GM12873 (cell line): ENCODE data around the gene SIGLEC10.

ENCODE experiments used
- TF ChIP-seq, protein P1 (sequence below): IDR thresholded peaks from 2 replicates; pipeline ENCODE4 v1.5.1; 2012; ENCODE audit warnings: low read depth, mild to moderate bottlenecking, moderate library complexity, low read length, control low read depth; ENCODE audit not compliant: insufficient read depth; ENCODE audit errors: missing control alignments

SIGLEC10 gene, protein sequence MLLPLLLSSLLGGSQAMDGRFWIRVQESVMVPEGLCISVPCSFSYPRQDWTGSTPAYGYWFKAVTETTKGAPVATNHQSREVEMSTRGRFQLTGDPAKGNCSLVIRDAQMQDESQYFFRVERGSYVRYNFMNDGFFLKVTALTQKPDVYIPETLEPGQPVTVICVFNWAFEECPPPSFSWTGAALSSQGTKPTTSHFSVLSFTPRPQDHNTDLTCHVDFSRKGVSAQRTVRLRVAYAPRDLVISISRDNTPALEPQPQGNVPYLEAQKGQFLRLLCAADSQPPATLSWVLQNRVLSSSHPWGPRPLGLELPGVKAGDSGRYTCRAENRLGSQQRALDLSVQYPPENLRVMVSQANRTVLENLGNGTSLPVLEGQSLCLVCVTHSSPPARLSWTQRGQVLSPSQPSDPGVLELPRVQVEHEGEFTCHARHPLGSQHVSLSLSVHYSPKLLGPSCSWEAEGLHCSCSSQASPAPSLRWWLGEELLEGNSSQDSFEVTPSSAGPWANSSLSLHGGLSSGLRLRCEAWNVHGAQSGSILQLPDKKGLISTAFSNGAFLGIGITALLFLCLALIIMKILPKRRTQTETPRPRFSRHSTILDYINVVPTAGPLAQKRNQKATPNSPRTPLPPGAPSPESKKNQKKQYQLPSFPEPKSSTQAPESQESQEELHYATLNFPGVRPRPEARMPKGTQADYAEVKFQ

DNA sequence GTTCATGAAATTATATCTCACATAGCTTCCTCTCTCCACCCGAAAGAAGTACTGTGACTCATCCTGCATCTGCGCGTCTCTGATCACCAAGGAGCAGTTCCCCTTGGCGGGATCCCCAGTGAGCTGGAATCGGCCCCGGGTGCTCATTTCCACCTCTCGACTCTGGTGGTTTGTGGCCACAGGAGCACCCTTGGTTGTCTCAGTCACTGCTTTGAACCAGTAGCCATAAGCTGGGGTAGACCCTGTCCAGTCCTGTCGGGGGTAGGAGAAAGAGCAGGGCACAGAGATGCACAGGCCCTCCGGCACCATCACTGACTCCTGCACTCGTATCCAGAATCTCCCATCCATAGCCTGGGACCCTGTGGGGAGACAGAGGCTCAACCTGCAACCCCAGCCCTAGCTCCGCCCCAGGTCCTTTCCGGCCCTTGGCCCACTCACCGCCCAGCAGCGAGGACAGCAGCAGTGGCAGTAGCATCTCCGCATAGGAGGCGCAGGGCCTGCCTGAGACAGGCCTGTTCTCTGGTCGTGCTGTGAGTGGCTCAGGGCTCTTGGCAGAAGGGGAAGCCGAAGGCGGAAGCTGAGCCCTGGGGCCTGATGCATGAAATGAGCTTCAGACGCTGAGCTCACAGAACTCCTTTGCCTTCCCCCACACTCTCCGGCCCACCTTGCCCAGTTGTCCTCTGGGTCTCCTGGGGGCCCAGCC, at the start of gene SIGLEC10:
Gene SIGLEC10 (minus strand): TSS at position 536 of the 703 bp plus-strand sequence. CDS start 61 bp downstream, at position 475.
- TF ChIP-seq, protein P1, sequence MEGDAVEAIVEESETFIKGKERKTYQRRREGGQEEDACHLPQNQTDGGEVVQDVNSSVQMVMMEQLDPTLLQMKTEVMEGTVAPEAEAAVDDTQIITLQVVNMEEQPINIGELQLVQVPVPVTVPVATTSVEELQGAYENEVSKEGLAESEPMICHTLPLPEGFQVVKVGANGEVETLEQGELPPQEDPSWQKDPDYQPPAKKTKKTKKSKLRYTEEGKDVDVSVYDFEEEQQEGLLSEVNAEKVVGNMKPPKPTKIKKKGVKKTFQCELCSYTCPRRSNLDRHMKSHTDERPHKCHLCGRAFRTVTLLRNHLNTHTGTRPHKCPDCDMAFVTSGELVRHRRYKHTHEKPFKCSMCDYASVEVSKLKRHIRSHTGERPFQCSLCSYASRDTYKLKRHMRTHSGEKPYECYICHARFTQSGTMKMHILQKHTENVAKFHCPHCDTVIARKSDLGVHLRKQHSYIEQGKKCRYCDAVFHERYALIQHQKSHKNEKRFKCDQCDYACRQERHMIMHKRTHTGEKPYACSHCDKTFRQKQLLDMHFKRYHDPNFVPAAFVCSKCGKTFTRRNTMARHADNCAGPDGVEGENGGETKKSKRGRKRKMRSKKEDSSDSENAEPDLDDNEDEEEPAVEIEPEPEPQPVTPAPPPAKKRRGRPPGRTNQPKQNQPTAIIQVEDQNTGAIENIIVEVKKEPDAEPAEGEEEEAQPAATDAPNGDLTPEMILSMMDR = no peak

DNA sequence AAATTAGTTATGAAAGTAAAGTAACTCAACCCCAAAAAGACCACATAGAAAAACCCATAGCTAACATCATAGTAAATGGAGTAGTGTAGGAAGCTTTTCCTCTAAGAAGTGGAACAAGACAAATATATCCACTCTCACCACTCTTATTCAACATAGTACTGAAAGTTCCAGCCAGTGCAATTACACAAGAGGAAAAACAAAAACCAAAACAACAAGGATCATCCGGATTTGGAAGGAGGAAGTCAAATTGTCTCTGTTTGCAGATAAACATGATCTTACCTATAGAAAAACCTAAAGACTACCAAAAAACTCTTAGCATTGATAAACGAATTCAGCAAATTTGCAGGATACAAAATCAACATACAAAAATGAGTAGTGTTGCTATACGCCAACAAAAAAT, 49.3 kb upstream of the SIGLEC10 start:
- TF ChIP-seq, protein P1 = no peak

DNA sequence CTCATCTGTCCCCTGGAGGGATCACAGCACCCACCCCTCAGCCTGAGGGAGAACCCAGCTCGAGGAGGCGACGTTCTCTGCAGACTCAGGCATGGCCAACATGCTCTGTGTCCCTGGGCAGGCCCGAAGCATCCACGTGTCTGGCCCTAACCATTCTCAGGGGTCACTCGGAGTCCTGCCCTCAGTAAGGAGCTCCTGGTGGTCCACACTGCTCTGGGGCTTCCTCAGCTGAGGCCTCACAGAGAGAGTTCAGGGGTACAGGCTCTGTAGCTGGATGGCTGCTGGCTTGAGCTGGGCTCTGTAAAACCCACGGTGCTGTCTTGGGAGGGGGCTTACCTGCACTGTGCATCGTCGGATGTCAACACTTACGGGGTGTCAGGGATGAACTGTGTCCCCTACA, 45.2 kb upstream of the SIGLEC10 start:
- TF ChIP-seq, protein P1 = no peak

DNA sequence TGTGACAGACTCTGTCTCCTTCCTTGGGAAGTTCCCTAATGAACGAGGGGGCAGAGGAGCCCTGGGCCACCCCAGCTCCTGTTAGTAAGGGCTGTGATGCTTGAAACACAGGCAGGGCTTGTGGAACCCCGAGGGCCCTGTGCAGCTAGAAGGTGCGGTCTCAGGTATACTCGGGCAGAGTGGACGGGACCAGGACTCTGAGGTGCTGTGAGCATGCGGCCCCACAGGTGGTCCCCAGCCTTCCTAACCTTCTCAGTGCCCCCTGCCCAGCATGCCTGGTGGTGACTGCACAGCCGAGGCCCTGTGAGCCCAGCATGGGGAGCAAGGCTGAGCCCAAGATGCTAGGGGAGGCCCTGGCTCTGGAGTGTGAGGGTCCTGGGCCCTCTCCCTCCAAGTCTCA, 44.8 kb upstream of the SIGLEC10 start:
- TF ChIP-seq, protein P1 = no peak

DNA sequence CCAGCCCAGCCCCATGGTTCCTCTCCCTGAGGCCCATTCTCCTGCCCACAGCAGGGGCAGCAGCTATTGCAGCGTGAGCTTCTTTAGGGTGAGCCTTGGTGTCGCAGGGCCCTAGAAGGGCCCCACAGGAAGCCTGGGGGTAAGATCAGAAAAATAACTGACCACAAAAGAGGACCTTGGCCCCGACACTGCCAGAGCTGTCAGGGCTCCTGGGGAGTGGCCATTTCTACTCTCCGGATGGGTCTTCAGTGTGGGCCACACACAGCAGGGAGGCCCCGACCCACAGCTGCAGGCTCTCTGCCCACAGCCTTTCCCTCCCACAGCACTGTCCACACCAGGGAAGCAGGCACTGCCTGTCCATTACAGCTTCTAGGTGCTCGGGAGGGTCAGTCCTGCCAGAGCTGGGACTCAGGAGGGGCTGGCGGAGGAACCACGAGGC, 44.3 kb upstream of the SIGLEC10 start:
- TF ChIP-seq, protein P1 = no peak

DNA sequence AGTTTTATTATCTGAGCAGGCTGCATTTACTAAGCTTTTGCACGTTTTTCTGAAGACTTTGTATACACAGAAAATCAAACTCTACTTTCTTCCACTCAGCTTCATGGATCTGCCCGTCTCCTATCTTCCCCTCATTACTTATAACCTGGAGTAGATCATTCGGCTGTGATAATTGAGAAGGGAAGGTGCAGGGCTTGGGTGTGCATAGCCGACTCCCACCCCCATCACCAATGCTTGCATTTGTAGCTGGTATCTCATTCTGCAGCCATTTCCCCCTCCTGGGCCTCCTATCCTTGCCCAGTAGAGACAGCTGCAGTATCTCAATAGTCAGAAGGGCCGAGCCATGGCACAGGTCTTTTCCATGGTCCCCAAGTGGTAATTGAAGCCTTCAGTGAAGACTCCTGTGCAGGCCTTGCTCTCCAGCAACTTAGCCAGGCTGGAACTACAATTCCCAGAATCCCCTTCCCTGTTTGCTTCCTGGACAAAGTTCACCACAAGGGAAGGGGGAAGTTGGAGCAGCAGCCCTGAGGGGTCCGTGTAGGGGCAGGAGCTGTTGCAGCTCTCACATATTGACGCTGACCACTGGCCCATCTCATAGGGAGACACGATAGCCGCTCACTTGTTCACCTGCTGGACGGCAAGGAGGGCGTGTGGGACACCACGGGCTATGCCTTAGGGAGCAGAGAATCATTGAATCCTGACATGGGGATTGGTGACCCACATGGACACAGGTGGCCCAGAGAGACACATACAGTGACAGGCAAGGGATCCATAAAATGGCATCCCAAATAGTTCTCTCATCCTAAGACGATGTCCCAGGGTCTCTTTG, 42.9 kb upstream of the SIGLEC10 start:
- TF ChIP-seq, protein P1 = no peak
